GM18502 (cell line): ENCODE results near the gene NHP2.

Experiments
- ATAC-seq: cut with Tn5 transposase; IDR thresholded peaks from one replicate; pipeline ENCODE4 v1.9.1; 2021; ENCODE audit warnings: mild to moderate bottlenecking; ENCODE audit not compliant: unreplicated experiment, poor library complexity

NHP2 gene

DNA sequence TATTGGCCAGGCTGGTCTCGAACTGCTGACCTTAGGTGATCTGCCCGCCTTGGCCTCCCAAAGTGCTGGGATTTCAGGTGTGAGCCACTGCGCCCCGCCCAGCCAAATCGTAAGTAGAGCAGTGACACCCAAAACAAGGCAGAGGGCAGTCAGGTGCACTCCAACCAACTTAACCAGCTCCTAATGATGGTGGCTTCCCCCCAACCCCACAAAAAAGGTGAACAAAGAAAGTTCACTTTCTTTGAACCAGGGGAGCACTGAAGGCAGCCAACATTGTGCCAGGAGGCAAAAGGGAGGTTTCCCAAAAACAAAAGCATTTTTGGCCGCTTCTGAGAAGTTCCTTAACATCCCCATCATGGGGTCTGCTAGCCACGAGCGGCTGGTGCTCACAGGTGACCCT is 23.9 kb upstream of the NHP2 start:
- ATAC-seq = no peak

- ATAC-seq = no peak
These were observed 23.1 kb upstream of the NHP2 start for GRCh38 chr5:178176791-178177190.

- ATAC-seq = no peak
These were observed 20.8 kb upstream of the NHP2 start for GRCh38 chr5:178174456-178174855.

GRCh38 chr5:178170455-178170854 is 16.8 kb upstream of the NHP2 start:
- no peak for ATAC-seq

DNA sequence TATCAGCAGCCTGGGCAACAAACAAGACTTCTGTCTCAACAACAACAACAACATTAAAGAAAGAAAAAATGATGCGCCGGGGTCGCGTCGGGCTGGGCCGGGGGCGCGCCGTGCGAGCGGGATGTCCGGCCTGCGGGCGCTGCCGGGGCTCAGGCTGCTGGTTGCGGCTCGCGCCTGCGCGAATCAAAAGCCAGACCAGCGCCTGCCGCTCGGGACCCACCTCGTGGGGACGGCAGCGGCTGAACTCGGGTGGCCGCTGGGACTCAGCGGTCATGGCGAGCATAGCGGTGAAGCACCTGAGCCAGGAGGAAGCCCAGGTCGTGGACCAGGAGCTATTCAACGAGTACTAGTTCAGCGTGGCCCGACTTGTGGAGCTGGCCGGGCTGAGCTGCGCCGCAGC is 11.9 kb upstream of the NHP2 start:
- no peak for ATAC-seq

GRCh38 chr5:178163772-178164735 is 10.4 kb upstream of the NHP2 start:
- peak; percentile 91 for ATAC-seq

- ATAC-seq = no peak
These were observed 8.8 kb upstream of the NHP2 start for GRCh38 chr5:178162481-178162880.

DNA sequence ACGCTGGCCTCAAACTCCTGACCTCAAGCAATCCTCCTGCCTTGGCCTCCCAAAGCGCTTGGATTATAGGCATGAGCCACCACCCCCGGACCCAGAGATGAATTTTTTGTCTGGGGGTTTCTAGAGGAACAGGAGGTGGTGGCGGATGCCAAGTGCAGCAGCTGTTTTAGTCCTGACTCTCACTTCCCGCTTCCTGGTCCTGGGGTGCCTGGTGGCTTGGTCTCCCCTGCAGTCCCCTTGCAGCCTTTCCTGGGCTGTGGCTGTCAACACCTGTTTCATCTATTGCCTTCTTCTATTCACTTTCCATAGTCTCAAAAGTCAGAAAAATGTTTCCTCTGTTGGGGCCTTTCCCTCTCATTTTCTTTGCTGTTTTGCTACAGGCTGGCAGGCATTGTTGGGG is 6.5 kb upstream of the NHP2 start:
- no peak for ATAC-seq

GRCh38 chr5:178155065-178155464 is 1.4 kb upstream of the NHP2 start:
- ATAC-seq = no peak

DNA sequence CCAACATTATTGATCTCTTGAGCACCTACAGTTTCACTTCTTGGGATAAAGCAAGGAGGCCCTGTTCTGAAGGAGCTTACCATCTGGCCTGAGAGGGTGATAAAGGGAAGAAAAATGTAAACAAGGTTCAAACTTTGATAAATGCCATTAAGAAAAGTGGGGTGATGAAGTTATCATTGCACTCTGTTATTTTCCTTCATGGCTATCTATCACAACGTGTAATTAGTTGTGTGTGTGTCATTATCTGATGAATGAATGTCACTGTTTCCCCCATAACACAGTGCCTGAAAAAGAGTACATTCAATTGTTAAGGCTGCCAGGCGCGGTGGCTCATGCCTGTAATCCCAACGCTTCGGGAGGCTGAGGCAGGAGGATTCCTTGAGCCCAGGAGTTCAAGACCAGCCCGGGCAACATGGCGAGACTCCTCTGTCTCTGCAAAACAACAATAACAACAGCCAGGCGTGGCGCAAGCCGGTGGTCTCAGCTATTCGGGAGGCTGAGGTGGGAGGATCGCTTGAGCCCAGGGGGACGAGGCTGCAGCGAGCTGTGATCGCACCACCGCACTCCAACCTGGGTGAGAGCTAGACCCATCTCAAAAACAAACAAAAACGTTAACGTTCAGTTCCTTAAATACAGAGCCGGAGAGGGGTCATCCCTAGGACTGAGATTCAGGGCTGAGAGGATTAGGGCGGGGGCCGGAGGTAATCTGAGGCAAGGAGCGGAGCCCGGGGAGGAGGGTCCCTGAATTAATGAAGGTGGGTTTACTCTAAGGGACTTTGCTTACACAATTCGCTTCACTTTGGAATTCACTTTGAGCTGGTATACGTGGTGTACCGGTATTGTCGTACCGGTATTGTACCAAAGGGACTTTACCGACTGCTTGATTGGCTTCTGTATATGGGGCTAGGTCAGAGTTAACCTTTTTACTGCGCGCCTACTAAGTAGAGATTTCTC is 917 bp downstream of the NHP2 start:
- no peak for ATAC-seq

GRCh38 chr5:178150977-178151734 is 2.5 kb downstream of the NHP2 start:
- no peak for ATAC-seq

DNA sequence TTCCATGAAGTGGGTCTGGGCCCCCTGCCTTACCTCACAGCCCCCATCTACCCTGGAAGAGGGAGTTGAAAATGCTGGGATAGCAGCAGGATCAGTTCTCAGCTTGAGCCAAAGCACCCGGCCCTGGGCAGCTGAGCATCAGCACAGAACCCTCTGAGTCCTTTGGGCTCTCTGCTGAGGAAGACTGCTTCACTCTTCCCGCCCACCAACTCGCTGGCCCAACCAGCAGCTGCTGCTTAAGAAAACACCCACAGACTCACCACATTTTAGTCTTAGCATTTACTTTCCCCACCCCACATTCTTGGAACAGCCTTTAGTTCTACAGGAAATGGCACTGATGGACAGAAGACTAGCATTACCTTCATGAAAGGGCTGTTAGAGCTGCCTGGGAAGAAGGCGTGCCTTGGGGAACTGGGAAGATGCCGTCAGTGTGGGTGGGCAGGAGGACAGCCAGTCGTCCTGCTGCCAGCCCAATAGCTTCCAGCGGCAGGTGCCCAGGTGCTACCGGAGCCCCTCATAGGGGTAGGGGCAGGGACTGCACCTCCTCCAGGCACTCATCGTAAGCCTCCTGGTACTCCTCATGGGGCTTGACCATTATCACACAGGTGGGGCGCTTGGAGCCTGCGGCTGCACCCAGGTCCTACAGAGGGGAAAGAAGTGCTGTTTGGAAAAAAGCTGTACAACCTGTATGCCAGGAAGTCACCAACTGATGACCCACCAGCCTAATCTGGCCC is 4.3 kb downstream of the NHP2 start:
- ATAC-seq = no peak

GRCh38 chr5:178147406-178147805 is 6.3 kb downstream of the NHP2 start:
- no peak for ATAC-seq

GRCh38 chr5:178145965-178146820 is 7.5 kb downstream of the NHP2 start:
- ATAC-seq = no peak

GRCh38 chr5:178143901-178144300 is 9.8 kb downstream of the NHP2 start:
- ATAC-seq = no peak

GRCh38 chr5:178143246-178143645 is 10.4 kb downstream of the NHP2 start:
- no peak for ATAC-seq

DNA sequence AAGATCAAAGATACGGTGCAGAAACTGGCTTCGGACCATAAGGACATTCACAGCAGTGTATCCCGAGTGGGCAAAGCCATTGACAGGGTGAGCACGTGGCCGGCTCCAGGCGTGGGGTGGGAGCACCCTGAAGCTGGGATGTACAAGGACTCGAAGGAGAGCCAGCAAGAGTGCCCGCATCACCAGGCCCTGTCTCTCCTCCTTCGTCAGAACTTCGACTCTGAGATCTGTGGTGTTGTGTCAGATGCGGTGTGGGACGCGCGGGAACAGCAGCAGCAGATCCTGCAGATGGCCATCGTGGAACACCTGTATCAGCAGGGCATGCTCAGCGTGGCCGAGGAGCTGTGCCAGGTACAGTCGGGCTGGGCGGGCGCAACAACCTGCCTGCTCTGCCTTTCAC is 11.0 kb downstream of the NHP2 start:
- ATAC-seq = no peak

DNA sequence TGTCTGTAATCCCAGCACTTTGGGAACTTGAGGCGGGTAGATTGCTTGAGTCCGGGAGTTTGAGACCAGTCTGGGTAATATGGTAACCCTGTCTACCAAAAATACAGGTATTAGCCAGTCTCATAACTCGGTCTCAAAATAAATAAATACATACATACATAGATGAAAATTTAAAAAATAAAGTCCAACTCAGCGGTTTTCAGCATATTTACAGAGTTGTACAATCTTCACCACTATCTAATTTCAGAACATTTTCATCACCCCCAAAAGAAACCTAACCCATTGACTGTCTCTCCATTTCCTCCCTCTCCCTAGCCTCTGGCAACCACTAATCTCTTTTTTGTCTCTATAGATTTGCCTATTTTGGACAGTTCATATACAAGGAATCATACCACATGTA is 12.1 kb downstream of the NHP2 start:
- ATAC-seq = no peak

DNA sequence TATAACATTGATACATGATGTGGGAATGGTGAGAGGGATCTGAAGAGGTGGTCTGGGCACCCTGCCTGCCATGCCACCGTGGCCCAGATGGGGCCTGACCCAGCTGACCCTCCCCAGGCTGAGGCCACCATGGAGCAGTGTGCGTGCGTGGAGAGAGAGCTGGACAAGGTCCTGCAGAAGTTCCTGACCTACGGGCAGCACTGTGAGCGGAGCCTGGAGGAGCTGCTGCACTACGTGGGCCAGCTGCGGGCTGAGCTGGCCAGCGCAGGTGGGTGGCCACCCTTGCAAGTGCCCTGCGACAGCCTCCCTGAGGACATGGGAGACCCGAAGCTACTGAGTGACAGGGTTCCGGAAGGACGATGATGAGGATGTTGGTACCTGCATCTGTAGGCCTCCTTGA is 15.7 kb downstream of the NHP2 start:
- no peak for ATAC-seq
